T-helper 9 cell (primary cell): Measurements from ENCODE around the gene ANO8.

Experiments used
- DNase-seq: peaks from one replicate; pipeline ENCODE4 v3.0.0-alpha.2; 2020

ANO8 gene

GRCh38 chr19:17328517-17329365 lies 5.9 kb downstream of the ANO8 start:
- DNase-seq, result peak; percentile 45

- DNase-seq, result peak; percentile 57
Observed at GRCh38 chr19:17327654-17328516, 6.8 kb downstream of the ANO8 start.

GRCh38 chr19:17327068-17327653 lies 7.5 kb downstream of the ANO8 start:
- DNase-seq, result no peak

GRCh38 chr19:17326595-17326966 lies 8.1 kb downstream of the ANO8 start:
- no peak for DNase-seq

- no peak for DNase-seq
Observed at GRCh38 chr19:17325881-17326594, 8.6 kb downstream of the ANO8 start.

GRCh38 chr19:17325133-17325532 lies 9.5 kb downstream of the ANO8 start:
- DNase-seq, result no peak

- DNase-seq, result no peak
Observed at GRCh38 chr19:17324357-17325114, 10.1 kb downstream of the ANO8 start.

- DNase-seq, result no peak
Observed at GRCh38 chr19:17323964-17324332, 10.7 kb downstream of the ANO8 start.

GRCh38 chr19:17323300-17323963 lies 11.2 kb downstream of the ANO8 start:
- no peak for DNase-seq

- no peak for DNase-seq
Observed at GRCh38 chr19:17322854-17323253, 11.8 kb downstream of the ANO8 start.

GRCh38 chr19:17321655-17322489 lies 12.8 kb downstream of the ANO8 start:
- no peak for DNase-seq

- no peak for DNase-seq
Observed at GRCh38 chr19:17320435-17320834, 14.2 kb downstream of the ANO8 start.

GRCh38 chr19:17319473-17320238 lies 15.0 kb downstream of the ANO8 start:
- DNase-seq, result no peak

- no peak for DNase-seq
Observed at GRCh38 chr19:17318966-17319365, 15.7 kb downstream of the ANO8 start.

- no peak for DNase-seq
Observed at GRCh38 chr19:17314007-17314593, 20.6 kb downstream of the ANO8 start.

- no peak for DNase-seq
Observed at GRCh38 chr19:17312189-17313113, 22.2 kb downstream of the ANO8 start.

GRCh38 chr19:17311455-17312188 lies 23.0 kb downstream of the ANO8 start:
- no peak for DNase-seq
